A673 (cell line): ENCODE data around the gene SPTSSB. TPM values are rescaled to one million over a fixed set of nuclear protein-coding genes. Genes with fewer than 3 reads are reported as not detected.

Experiments
- BruUV-seq: library from RNA; stranded (reverse); fragments of 400-500 nt; replicated peaks from 2 replicates; lab custom pipeline; 2021; lab: Mats Ljungman, UMichigan
- CTCF ChIA-PET: fragments of 300-600 bp; sonication (Branson Sonifier 250); formaldehyde crosslinking; loops from one replicate; lab custom pipeline; 2022; ENCODE audit warnings: antibody characterized with exemption; lab: Charles Lee
- POLR2A ChIA-PET: fragments of 300-600 bp; sonication (Branson Sonifier 250); formaldehyde crosslinking; loops from one replicate; lab custom pipeline; 2022; ENCODE audit warnings: antibody characterized with exemption; ENCODE audit not compliant: low non-redundant PET; lab: Charles Lee
- DNase-seq: peaks from one replicate; pipeline ENCODE4 v3.0.0-alpha.2; 2015; ENCODE audit warnings: low spot score
- H3K27ac ChIP-seq: fragments of 200-600 bp; sonication (generic); 2 replicates; pipeline ENCODE4 v1.5.1; 2016; ENCODE audit warnings: mixed run types, low read depth, mild to moderate bottlenecking, mixed read lengths, antibody characterized with exemption, low read length; ENCODE audit not compliant: poor library complexity, severe bottlenecking
- H3K27me3 ChIP-seq: fragments of 200-600 bp; sonication (generic); replicated peaks from 2 replicates; pipeline ENCODE4 v1.6.1; 2017; ENCODE audit warnings: mixed run types, low read depth, mild to moderate bottlenecking, mixed read lengths, antibody characterized with exemption, low read length; ENCODE audit not compliant: insufficient read depth, poor library complexity
- H3K36me3 ChIP-seq: fragments of 200-600 bp; sonication (generic); 2 replicates; pipeline ENCODE4 v1.6.1; 2016; ENCODE audit warnings: mixed run types, mild to moderate bottlenecking, mixed read lengths, antibody characterized with exemption, low read length; ENCODE audit not compliant: insufficient read depth, poor library complexity, severe bottlenecking
- H3K4me1 ChIP-seq: fragments of 200-600 bp; sonication (generic); 2 replicates; pipeline ENCODE4 v1.6.1; 2017; ENCODE audit warnings: mixed run types, mild to moderate bottlenecking, mixed read lengths, antibody characterized with exemption, low read length; ENCODE audit not compliant: insufficient read depth, poor library complexity, severe bottlenecking
- H3K4me3 ChIP-seq: fragments of 200-600 bp; sonication (generic); 2 replicates; pipeline ENCODE4 v1.5.1; 2016; ENCODE audit warnings: low read depth, mixed run types, mild to moderate bottlenecking, mixed read lengths, low read length; ENCODE audit not compliant: poor library complexity, severe bottlenecking
- H3K9me3 ChIP-seq: fragments of 200-600 bp; sonication (generic); 2 replicates; pipeline ENCODE4 v1.6.1; 2016; ENCODE audit warnings: mixed run types, low read depth, mild to moderate bottlenecking, mixed read lengths, antibody characterized with exemption, low read length; ENCODE audit not compliant: poor library complexity, severe bottlenecking
- CTCF ChIP-seq: fragments of 300-800, 200-600 bp; sonication (generic); conservative IDR thresholded peaks from 2 replicates; pipeline ENCODE4 v1.5.1; 2017; ENCODE audit warnings: low read depth, mild to moderate bottlenecking, antibody characterized with exemption, low read length, moderate library complexity, mixed read lengths
- EZH2 ChIP-seq: fragments of 200-600 bp; sonication (generic); IDR thresholded peaks from 2 replicates; pipeline ENCODE4 v1.6.1; 2017; ENCODE audit warnings: borderline replicate concordance, low read depth, mild to moderate bottlenecking, mixed read lengths, antibody characterized with exemption, low read length; ENCODE audit not compliant: poor library complexity, severe bottlenecking
- intact Hi-C: fragments of 100-400 bp; cut with micrococcal nuclease; formaldehyde crosslinking; loops from one replicate; pipeline ENCODE4 v1.10.0; 2022; ENCODE audit not compliant: unreplicated experiment
- total RNA-seq: library from RNA; stranded (reverse); gene quantifications from 2 replicates; pipeline ENCODE4 v1.2.3, GENCODE V29; 2021

Gene SPTSSB
- total RNA-seq, 1 experiment from 2014 or later, result not detected

- CTCF ChIA-PET, result no interaction called here
- POLR2A ChIA-PET, result no interaction called here
- intact Hi-C loops, result no loop called here
Measured at GRCh38 chr3:161325059-161325458, 46.3 kb downstream of the SPTSSB start.

GRCh38 chr3:161323926-161324621 lies 47.2 kb downstream of the SPTSSB start:
- H3K4me3 ChIP-seq, result no peak overlapping the region
- intact Hi-C loops, result no loop called here
- H3K9me3 ChIP-seq, result no peaks in the 10 kb centered on the region
- TF ChIP-seq EZH2, result no peak
- TF ChIP-seq CTCF, result no peak
- DNase-seq, result no peak
- no peaks in the 10 kb centered on the region for H3K27me3 ChIP-seq
- no peaks in the 10 kb centered on the region for H3K4me1 ChIP-seq
- CTCF ChIA-PET, result no interaction called here
- H3K27ac ChIP-seq, result no peak overlapping the region
- BruUV-seq, result no TSS peak
- no peaks in the 10 kb centered on the region for H3K36me3 ChIP-seq
- POLR2A ChIA-PET, result no interaction called here

More at GRCh38 chr3:161325059-161325458, 46.3 kb downstream of the SPTSSB start:
- Histone ChIP-seq H3K27ac (no peak overlapping the region), H3K4me1 (no peaks in the 10 kb centered on the region), H3K9me3 (no peaks in the 10 kb centered on the region), H3K36me3 (no peaks in the 10 kb centered on the region), H3K4me3 (no peak overlapping the region), H3K27me3 (no peaks in the 10 kb centered on the region)
- TF ChIP-seq EZH2 (no peak), CTCF (no peak)
- no TSS peak for BruUV-seq
- DNase-seq, result no peak

DNA sequence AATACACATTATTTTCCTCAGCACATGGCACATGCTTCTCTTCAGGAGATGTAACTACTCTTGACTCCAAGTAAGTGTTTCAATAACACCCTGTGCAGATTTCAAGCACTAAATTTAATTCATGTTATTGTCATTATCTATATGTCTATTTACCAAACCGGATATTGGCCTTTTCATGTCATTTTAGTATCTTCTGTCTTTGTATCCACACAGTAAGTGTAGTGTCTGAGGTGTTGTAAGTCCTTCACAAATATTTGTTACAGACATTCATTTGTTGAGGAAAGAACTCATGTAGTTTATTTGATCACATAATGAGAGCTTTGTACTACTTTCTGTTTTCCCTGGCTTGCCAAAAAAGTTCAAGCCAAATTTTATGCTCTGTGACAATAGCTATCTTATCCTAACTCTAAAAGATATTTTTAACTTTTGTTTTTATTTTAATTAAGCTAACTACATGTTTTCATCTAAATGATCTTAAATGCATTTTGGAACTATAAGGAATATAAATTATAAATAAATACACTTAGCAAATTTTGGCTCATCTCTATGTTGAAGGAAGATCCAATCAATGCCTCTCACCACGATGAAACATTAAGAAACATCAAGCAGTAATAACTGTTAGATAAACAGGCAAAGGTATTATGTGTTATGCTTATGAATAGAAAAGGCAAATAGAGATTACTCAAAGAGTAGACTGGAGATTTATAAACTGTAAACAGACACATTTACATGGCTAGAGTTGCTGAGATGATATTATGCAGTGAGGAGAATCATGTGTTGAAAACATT lies 48.3 kb downstream of the SPTSSB start:
- TF ChIP-seq EZH2 (no peak), CTCF (no peak)
- BruUV-seq, result no TSS peak
- intact Hi-C loops, result no loop called here
- H3K9me3 ChIP-seq, result no peaks in the 10 kb centered on the region
- DNase-seq, result no peak
- no peaks in the 10 kb centered on the region for H3K4me1 ChIP-seq
- no peak overlapping the region for H3K4me3 ChIP-seq
- ChIA-PET POLR2A (no interaction called here), CTCF (no interaction called here)
- H3K36me3 ChIP-seq, result no peaks in the 10 kb centered on the region
- H3K27ac ChIP-seq, result no peak overlapping the region
- no peaks in the 10 kb centered on the region for H3K27me3 ChIP-seq
